SK-N-SH treated with all-trans-retinoic acid at 6 μM for 48 hours (cell line): ENCODE measurements around the gene ATF2.

ENCODE experiments used
- RARB ChIP-seq: fragments of 250-450 bp; sonication (Bioruptor Pico); IDR thresholded peaks from 2 replicates; pipeline ENCODE4 v1.8.0; 2021; ENCODE audit warnings: mild to moderate bottlenecking, moderate library complexity
- TF ChIP-seq, protein P1 (sequence below): fragments of 250-450 bp; sonication (Bioruptor Pico); IDR thresholded peaks from 2 replicates; pipeline ENCODE4 v1.5.1; 2021; ENCODE audit warnings: mild to moderate bottlenecking, moderate library complexity

DNA sequence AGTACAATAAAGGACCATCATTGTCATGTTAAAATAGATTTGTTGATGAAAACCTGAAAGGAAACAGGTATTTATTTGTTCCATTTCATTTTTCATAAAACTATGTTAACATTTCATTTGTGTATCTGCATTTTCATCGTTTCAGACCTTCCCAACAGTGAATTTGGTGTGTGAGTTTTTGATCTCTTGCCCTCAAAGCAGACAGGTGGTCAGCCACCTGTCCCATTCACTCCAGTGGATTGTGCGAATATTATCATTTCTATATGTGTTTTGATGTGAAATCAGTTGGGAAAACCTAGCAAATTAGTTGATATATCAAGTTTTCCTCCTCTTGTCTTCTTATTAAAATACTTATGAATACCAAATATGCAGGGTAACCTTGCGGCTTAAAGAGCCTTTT lies 38.9 kb upstream of the ATF2 start:
- TF ChIP-seq, protein P1, sequence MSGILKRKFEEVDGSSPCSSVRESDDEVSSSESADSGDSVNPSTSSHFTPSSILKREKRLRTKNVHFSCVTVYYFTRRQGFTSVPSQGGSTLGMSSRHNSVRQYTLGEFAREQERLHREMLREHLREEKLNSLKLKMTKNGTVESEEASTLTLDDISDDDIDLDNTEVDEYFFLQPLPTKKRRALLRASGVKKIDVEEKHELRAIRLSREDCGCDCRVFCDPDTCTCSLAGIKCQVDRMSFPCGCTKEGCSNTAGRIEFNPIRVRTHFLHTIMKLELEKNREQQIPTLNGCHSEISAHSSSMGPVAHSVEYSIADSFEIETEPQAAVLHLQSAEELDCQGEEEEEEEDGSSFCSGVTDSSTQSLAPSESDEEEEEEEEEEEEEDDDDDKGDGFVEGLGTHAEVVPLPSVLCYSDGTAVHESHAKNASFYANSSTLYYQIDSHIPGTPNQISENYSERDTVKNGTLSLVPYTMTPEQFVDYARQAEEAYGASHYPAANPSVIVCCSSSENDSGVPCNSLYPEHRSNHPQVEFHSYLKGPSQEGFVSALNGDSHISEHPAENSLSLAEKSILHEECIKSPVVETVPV (CRISPR knock-in tag): no peak
- TF ChIP-seq RARB (CRISPR knock-in tag): no peak
